ENCODE data around the gene FXYD5.
"Not testable (repeated sequence)": the region's sequence is repeated elsewhere in the genome, so short reads cannot be mapped to it uniquely, and the experiment has no call there.

The FXYD5 gene

GRCh38 chr19:35184267-35184666, 29.7 kb downstream of the FXYD5 start:
- no peak for DNase-seq

GRCh38 chr19:35184884-35185283, 30.3 kb downstream of the FXYD5 start:
- DNase-seq: no peak

GRCh38 chr19:35194012-35194984, 39.8 kb downstream of the FXYD5 start:
- DNase-seq: no peak

GRCh38 chr19:35195830-35196229, 41.3 kb downstream of the FXYD5 start:
- no peak for DNase-seq

- DNase-seq: not testable (repeated sequence)
Measured at GRCh38 chr19:35196861-35197260, 42.3 kb downstream of the FXYD5 start.

GRCh38 chr19:35199481-35199880, 44.9 kb downstream of the FXYD5 start:
- no peak for DNase-seq

- no peak for DNase-seq
Measured at GRCh38 chr19:35202722-35203688, 48.5 kb downstream of the FXYD5 start.

GRCh38 chr19:35204799-35205732, 50.5 kb downstream of the FXYD5 start:
- no peak for DNase-seq

GRCh38 chr19:35205733-35206323, 51.3 kb downstream of the FXYD5 start:
- no peak for DNase-seq

GRCh38 chr19:35206379-35206778, 51.8 kb downstream of the FXYD5 start:
- DNase-seq: peak; percentile 51

- no peak for DNase-seq
Measured at GRCh38 chr19:35206855-35207254, 52.3 kb downstream of the FXYD5 start.

- peak; percentile 36 for DNase-seq
Measured at GRCh38 chr19:35207391-35207871, 52.9 kb downstream of the FXYD5 start.

- DNase-seq: no peak
Measured at GRCh38 chr19:35208121-35208520, 53.6 kb downstream of the FXYD5 start.

GRCh38 chr19:35209646-35210045, 55.1 kb downstream of the FXYD5 start:
- no peak for DNase-seq

- peak; percentile 80 for DNase-seq
Measured at GRCh38 chr19:35211545-35212230, 57.2 kb downstream of the FXYD5 start.

- DNase-seq: no peak
Measured at GRCh38 chr19:35212241-35212640, 57.7 kb downstream of the FXYD5 start.

GRCh38 chr19:35213663-35214632, 59.4 kb downstream of the FXYD5 start:
- peak; percentile 62 for DNase-seq

GRCh38 chr19:35214766-35215422, 60.4 kb downstream of the FXYD5 start:
- no peak for DNase-seq

All from activated effector memory CD4-positive, alpha-beta T cell treated with Interleukin-2 at 50 U/mL for 16 hours (primary cell).